Left renal pelvis (tissue), 4 donors: ENCODE results near the gene GBP7. TPM values are rescaled to one million over a fixed set of nuclear protein-coding genes. Genes with fewer than 3 reads are reported as not detected.
"Not testable (repeated sequence)": the region's sequence is repeated elsewhere in the genome, so short reads cannot be mapped to it uniquely, and the experiment has no call there.

Experiments used
- DNase-seq, 4 donors: peaks; one replicate each; pipeline ENCODE4 v3.0.0-alpha.2; 2013; ENCODE audit warnings: low read depth in 4 of 4, low spot score in 3 of 4
- polyA plus RNA-seq, 4 donors: library from polyadenylated mRNA; unstranded; fragments of 120-200 nt; gene quantifications; one replicate each; pipeline ENCODE4 v1.2.1, GENCODE V29; 2013; ENCODE audit not compliant: insufficient read length in 4 of 4

Gene GBP7
- under 1 TPM in 2 of 4 donors, not detected in 2; 0.11 to 0.46 TPM for polyA plus RNA-seq

GRCh38 chr1:89175601-89176256 is at the start of gene GBP7:
Gene GBP7 (minus strand): TSS chr1:89176003. CDS start chr1:89171935, 4,068 bp downstream.
- DNase-seq = no peak

GRCh38 chr1:89221341-89221740 is 45.5 kb upstream of the GBP7 start:
- DNase-seq = no peak

DNA sequence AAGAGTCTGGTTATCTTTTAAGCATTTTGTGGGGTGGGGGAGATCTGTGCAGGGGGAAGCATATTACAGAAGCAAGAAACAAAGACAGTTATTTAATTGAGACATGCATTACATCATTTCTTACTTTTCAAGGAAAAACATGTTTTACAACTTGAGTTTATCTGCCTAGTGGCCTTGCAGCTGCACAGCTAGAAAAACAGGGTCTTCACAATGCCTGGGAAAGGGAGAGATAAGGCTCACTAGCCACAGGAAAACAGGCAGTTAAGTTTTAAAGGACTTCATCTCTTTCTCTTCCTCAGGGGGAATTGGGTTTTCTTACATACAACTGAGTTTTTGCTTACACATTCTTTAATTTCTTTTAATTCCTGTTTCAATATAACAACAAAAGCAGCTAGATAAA is 44.0 kb upstream of the GBP7 start:
- not testable (repeated sequence) for DNase-seq

- not testable (repeated sequence) for DNase-seq
These were observed 43.1 kb upstream of the GBP7 start for GRCh38 chr1:89218941-89219340.

DNA sequence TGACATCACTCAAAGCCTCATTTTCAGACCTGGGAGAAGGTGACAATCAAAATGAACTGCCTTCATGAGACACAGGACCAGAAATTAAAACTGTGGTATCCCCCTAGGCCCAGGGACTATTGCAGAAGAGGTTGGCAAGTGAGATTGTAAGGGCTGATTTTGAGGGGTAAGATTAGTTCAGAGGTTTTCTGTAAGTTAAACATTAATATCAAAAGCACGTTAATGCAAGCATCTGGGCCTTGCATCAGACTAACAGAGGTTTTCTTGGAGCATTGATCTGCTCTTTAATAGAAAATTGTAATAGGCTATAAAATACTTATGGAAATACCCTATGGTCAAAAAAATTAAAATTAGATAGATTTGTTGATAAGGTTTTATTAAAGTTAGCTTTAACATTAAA is 37.5 kb upstream of the GBP7 start:
- DNase-seq = no peak

- no peak for DNase-seq
These were observed 35.3 kb upstream of the GBP7 start for GRCh38 chr1:89211035-89211634.

DNA sequence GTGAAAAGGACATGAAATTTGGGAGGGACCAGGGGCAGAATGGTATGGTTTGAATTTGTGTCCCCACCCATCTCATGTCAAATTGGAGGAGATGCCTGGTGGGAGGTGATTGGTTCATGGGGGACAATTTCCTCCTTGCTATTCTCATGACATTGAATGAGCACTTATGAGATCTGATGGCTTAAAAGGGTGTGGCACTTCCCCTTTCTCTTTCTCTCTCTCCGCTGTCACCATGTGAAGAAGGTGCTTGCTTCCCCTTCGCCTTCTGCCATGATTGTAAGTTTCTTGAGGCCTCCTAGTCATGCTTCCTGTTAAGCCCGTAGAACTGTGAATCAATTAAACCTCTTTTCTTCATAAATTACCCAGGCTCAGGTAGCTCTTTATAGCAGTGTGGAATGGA is 30.6 kb upstream of the GBP7 start:
- no peak for DNase-seq

- DNase-seq = no peak
These were observed 27.4 kb upstream of the GBP7 start for GRCh38 chr1:89203166-89203565.

DNA sequence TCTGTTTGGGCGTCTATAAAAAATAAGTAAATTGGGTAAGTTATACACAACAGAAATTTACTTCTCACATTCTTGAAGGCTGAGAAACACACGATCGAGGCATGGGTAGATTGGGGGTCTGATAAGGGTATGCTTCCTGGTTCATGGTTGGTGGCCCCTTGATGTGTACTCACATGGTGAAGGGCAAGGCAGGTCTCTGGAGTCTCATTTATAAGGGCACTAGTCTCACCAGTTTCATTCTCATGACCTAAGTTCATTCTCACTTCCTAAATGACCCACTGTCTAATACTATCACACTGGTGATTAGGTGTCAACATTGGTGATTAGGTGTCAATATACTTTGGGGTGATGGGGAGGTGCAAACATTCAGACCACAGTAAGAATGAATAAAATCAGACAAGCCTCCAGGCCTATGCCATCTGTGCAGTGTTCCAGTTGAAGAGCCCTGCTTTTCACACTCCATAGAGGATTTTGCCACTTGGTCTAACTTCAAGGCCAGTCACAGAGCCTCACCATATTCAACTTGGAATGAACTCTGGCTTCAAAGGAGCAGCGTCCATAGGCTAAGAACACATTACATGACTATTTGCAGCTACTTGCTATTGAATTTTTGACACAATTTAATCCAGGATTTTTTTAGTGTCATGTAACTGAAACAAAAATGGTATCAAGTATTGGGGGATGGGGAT is 25.4 kb upstream of the GBP7 start:
- DNase-seq = no peak

DNA sequence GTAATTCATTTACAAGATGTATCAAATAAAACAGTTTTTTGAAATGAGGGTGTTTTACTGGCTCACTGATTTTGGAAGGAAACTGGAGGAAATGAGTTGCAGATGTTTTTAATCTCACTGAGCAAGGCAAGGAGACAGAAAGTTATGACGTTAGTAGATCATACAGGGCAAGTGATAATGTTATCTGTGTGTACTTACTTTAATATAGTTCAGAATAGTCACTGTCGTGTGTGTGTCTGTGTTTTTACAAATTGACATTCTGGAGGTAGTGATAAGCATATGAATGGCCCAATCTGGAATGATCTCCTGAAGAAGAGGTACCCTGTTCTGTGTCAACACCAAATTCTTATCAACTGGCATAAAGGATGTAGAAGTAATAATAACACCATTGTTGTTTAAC is 24.9 kb upstream of the GBP7 start:
- no peak for DNase-seq

GRCh38 chr1:89199525-89200031 is 23.8 kb upstream of the GBP7 start:
- no peak for DNase-seq

GRCh38 chr1:89198491-89199072 is 22.8 kb upstream of the GBP7 start, which contains the start of gene GBP4:
Gene GBP4 (minus strand): TSS chr1:89198942. CDS start chr1:89198834, 108 bp downstream.
- DNase-seq = peak in 1 of 4 donors; percentile 8

GRCh38 chr1:89198081-89198480 is 22.3 kb upstream of the GBP7 start:
- no peak for DNase-seq

DNA sequence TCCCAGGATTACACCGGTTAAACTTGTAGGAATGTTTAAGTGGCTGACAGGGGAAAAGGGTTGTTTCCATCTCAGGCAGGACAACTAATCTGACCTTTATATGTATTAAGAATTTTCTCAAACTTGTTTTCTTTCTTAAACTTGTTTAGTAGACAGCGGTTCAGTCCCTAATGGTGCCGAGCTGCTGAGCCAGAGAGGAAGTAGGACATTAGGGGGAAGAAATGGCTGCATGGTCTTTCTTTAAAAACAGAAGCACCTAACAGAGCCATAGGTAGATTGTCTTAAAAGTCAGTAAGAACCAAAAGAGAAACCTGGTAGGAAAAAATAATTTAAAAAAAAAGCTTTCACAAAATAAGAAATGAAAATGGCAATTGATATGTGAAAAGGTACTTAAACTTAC is 19.7 kb upstream of the GBP7 start:
- DNase-seq = no peak

DNA sequence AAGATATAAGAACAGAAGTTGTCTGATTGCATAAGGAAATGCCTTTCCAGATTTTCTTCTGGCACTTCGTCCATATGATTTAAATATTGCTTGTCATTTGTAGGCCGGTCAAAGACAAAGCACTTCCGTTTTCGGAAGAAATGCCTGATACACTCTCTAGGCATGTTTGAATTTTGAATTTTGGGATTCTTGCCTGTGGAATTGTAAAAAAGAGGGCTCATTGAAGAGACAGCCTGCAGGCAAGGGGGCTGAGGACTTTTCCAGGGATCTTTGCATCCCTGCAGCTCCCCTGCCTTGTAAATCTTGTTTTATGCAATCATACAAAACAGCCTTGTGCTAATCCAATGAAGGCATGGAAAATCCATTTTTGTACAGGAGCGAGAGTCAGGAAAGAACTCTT is 15.5 kb upstream of the GBP7 start:
- DNase-seq = no peak

GRCh38 chr1:89190017-89190416 is 14.2 kb upstream of the GBP7 start:
- no peak for DNase-seq

GRCh38 chr1:89179343-89179742 is 3.5 kb upstream of the GBP7 start:
- no peak for DNase-seq

DNA sequence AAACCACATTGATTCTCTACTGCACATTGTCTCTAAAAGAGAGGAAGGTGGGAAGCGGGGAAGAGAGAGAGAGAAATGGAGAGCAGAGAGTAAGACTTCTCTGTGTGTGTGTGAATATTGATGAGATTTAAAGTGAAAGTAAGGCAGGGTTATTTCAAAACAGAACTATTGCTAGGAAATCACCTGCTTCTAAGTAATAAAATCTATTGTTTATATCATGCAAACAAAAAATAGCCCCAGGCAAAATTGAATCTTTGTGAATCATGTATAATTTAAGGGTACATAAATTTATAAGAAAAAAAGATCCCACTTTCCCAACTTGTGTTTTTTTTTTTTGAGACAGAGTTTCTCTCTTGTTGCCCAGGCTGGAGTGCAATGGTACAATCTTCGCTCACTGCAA is 1.2 kb upstream of the GBP7 start:
- no peak for DNase-seq

- DNase-seq = no peak
These were observed 1.3 kb downstream of the GBP7 start for GRCh38 chr1:89174491-89174890.

DNA sequence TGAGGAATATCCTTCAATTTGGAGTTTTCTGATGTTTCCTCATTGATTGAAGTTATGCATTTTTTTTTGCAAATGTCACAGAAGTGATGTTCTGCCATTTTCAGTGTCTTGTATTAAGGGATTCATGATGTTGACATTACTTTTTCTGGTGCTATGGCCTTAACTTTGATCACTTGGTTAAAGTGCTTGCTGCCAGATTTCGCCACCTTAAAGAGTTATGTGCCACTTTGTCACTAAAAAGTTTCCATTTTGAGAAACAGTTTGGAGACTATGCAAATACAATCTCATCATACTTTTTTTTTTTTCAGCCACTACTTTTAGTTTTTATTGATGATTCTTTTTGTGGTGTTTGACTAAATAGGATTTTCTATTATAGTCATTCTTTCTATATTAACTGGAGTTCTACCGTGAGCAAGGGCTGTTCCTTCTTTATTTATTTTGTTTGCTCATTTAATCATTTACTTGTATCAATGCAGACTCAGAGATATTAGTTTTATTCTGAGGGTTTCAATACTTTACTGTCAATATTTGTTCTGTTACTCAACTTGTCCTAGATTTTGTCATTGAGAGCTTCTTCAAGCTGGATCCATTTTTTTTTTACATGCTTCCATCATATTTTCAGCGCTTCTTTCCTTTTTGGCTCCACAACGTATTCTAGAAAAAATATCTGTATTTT is 3.2 kb downstream of the GBP7 start:
- DNase-seq = no peak

DNA sequence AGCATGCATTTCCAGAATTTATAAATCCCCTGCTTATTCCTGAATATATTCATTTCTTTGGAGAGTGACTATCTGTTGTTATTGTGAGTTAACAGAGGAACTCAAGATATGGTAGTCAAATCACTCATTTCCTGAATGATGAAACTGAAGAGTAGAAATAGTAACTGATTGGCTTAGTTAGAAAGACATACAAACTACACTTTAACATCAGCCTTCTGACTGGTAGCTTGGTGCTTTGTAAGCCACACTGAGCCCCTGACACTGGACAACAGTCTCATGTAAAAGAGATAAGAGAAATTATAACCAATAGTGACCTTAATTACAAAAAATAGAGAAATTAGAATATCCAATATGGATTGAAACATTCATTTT is 4.8 kb downstream of the GBP7 start:
- no peak for DNase-seq
